Measurements from ENCODE around the gene NUBPL. TPM values are rescaled to one million over a fixed set of nuclear protein-coding genes. Genes with fewer than 3 reads are reported as not detected.
"Not testable (repeated sequence)": the region's sequence is repeated elsewhere in the genome, so short reads cannot be mapped to it uniquely, and the experiment has no call there.

NUBPL gene
- total RNA-seq, 1 donor from 2014 or later, result 12.5 TPM

DNA sequence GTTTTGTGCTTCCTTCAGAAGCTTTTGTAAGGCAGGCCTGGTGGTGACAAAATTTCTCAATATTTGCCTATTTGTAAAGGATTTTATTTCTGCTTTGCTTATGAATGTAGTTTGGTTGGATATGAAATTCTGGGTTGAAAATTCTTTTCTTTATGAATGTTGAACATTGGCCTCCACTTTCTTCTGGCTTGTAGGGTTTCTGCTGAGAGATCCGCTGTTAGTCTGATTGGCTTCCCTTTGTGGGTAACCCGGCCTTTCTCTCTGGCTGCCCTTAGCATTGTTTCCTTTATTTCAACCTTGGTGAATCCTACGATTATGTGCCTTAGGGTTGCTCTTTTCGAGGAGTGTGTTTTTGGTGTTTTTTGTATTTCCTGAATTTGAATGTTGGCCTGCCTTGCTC lies 58.2 kb downstream of the NUBPL start:
- Mint-ChIP-seq H3K36me3 (ENCODE audit: unreplicated experiment) (peaks cover 29% of the 10 kb centered on the region), H3K9me3 (ENCODE audit: unreplicated experiment) (peaks cover 5% of the 10 kb centered on the region), H3K27ac (ENCODE audit: unreplicated experiment) (no peak overlapping the region), H3K4me1 (ENCODE audit: low read depth, unreplicated experiment) (no peaks in the 10 kb centered on the region), H3K27me3 (ENCODE audit: unreplicated experiment) (peaks cover 2% of the 10 kb centered on the region), H3K4me3 (ENCODE audit: unreplicated experiment) (no peak overlapping the region)
- TF ChIP-seq, protein P1, sequence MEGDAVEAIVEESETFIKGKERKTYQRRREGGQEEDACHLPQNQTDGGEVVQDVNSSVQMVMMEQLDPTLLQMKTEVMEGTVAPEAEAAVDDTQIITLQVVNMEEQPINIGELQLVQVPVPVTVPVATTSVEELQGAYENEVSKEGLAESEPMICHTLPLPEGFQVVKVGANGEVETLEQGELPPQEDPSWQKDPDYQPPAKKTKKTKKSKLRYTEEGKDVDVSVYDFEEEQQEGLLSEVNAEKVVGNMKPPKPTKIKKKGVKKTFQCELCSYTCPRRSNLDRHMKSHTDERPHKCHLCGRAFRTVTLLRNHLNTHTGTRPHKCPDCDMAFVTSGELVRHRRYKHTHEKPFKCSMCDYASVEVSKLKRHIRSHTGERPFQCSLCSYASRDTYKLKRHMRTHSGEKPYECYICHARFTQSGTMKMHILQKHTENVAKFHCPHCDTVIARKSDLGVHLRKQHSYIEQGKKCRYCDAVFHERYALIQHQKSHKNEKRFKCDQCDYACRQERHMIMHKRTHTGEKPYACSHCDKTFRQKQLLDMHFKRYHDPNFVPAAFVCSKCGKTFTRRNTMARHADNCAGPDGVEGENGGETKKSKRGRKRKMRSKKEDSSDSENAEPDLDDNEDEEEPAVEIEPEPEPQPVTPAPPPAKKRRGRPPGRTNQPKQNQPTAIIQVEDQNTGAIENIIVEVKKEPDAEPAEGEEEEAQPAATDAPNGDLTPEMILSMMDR (IDR thresholded peaks at IDR 0.05; ENCODE audit: partially characterized antibody, unreplicated experiment), result no peak
- no peak for DNase-seq

GRCh38 chr14:31620898-31621297 lies 59.7 kb downstream of the NUBPL start:
- not testable (repeated sequence) for H3K4me1 Mint-ChIP-seq (ENCODE audit: low read depth, unreplicated experiment); H3K9me3 Mint-ChIP-seq (ENCODE audit: unreplicated experiment); H3K4me3 Mint-ChIP-seq (ENCODE audit: unreplicated experiment); H3K27me3 Mint-ChIP-seq (ENCODE audit: unreplicated experiment); H3K27ac Mint-ChIP-seq (ENCODE audit: unreplicated experiment); DNase-seq
- H3K36me3 Mint-ChIP-seq (ENCODE audit: unreplicated experiment), result peaks cover 29% of the 10 kb centered on the region

- H3K4me1 Mint-ChIP-seq (ENCODE audit: low read depth, unreplicated experiment), result no peaks in the 10 kb centered on the region
- H3K27me3 Mint-ChIP-seq (ENCODE audit: unreplicated experiment), result peaks cover 2% of the 10 kb centered on the region
- no peak for DNase-seq
- TF ChIP-seq, protein P1 (IDR thresholded peaks at IDR 0.05; ENCODE audit: partially characterized antibody, unreplicated experiment), result no peak
- no peak overlapping the region for H3K4me3 Mint-ChIP-seq (ENCODE audit: unreplicated experiment)
- H3K36me3 Mint-ChIP-seq (ENCODE audit: unreplicated experiment), result peaks cover 29% of the 10 kb centered on the region
- H3K9me3 Mint-ChIP-seq (ENCODE audit: unreplicated experiment), result peaks cover 5% of the 10 kb centered on the region
- no peak overlapping the region for H3K27ac Mint-ChIP-seq (ENCODE audit: unreplicated experiment)
Measured at GRCh38 chr14:31622060-31622459, 60.9 kb downstream of the NUBPL start.

DNA sequence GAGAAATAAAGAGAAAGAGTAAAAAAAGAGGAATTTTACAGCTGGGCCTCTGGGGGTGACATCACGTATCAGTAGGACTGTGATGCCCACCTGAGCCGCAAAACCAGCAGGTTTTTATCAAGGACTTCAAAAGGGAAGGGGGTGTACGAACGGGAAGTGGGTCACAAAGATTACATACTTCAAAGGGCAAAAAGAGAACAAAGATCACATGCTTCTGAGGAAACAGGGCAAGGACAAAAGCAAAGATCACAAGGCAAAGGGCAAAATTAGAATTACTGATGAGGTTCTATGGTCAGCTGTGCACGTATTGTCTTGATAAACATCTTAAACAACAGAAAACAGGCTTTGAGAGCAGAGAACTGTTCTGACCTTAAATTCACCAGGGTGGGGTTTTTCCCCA lies 91.7 kb downstream of the NUBPL start:
- H3K4me1 Mint-ChIP-seq (ENCODE audit: low read depth, unreplicated experiment); H3K27ac Mint-ChIP-seq (ENCODE audit: unreplicated experiment); H3K27me3 Mint-ChIP-seq (ENCODE audit: unreplicated experiment); DNase-seq; H3K9me3 Mint-ChIP-seq (ENCODE audit: unreplicated experiment); H3K4me3 Mint-ChIP-seq (ENCODE audit: unreplicated experiment): not testable (repeated sequence)
- H3K36me3 Mint-ChIP-seq (ENCODE audit: unreplicated experiment), result peaks cover 16% of the 10 kb centered on the region

- Mint-ChIP-seq H3K4me1 (ENCODE audit: low read depth, unreplicated experiment) (no peaks in the 10 kb centered on the region), H3K27ac (ENCODE audit: unreplicated experiment) (no peak overlapping the region), H3K9me3 (ENCODE audit: unreplicated experiment) (peaks cover 2% of the 10 kb centered on the region), H3K27me3 (ENCODE audit: unreplicated experiment) (no peaks in the 10 kb centered on the region), H3K36me3 (ENCODE audit: unreplicated experiment) (peaks cover 13% of the 10 kb centered on the region), H3K4me3 (ENCODE audit: unreplicated experiment) (no peak overlapping the region)
- TF ChIP-seq, protein P1 (IDR thresholded peaks at IDR 0.05; ENCODE audit: partially characterized antibody, unreplicated experiment), result no peak
- DNase-seq, result no peak
Measured at GRCh38 chr14:31657917-31658316, 96.7 kb downstream of the NUBPL start.

- Mint-ChIP-seq H3K27me3 (ENCODE audit: unreplicated experiment) (no peaks in the 10 kb centered on the region), H3K9me3 (ENCODE audit: unreplicated experiment) (peaks cover 2% of the 10 kb centered on the region), H3K27ac (ENCODE audit: unreplicated experiment) (no peak overlapping the region), H3K4me3 (ENCODE audit: unreplicated experiment) (no peak overlapping the region), H3K4me1 (ENCODE audit: low read depth, unreplicated experiment) (no peaks in the 10 kb centered on the region), H3K36me3 (ENCODE audit: unreplicated experiment) (peaks cover 5% of the 10 kb centered on the region)
- DNase-seq, result no peak
- TF ChIP-seq, protein P1 (IDR thresholded peaks at IDR 0.05; ENCODE audit: partially characterized antibody, unreplicated experiment), result no peak
Measured at GRCh38 chr14:31659278-31659677, 98.1 kb downstream of the NUBPL start.

Measured in glutamatergic neuron (in vitro differentiated cells).